HL-60 (cell line): ENCODE data around the gene PNPLA4.

Experiments used
- DNase-seq, 2 experiments: peaks; one replicate each; pipeline ENCODE4 v3.0.0-alpha.2; 2010 to 2020; ENCODE audit warnings: low read depth in 1 of 2, low spot score in 1 of 2
- H3K27ac ChIP-seq: fragments of 250-450 bp; sonication (Bioruptor Pico); replicated peaks from 2 replicates; pipeline ENCODE4 v1.5.1; 2020; ENCODE audit warnings: mild to moderate bottlenecking, moderate library complexity
- H3K27me3 ChIP-seq: fragments of 250-450 bp; sonication (Bioruptor Pico); 2 replicates; pipeline ENCODE4 v1.5.1; 2021; ENCODE audit warnings: mild to moderate bottlenecking, moderate library complexity; ENCODE audit not compliant: insufficient read depth, poor library complexity, severe bottlenecking
- H3K4me3 ChIP-seq: replicated peaks from 2 replicates; pipeline ENCODE4 v1.5.1; 2011; ENCODE audit warnings: mild to moderate bottlenecking, control low read depth, low read length; ENCODE audit not compliant: insufficient read depth
- GABPA ChIP-seq: IDR thresholded peaks from 2 replicates; pipeline ENCODE4 v1.6.1; 2012; ENCODE audit warnings: low read depth
- POLR2AphosphoS5 ChIP-seq: IDR thresholded peaks from 2 replicates; pipeline ENCODE4 v1.6.1; 2012; ENCODE audit warnings: low read depth
- SPI1 ChIP-seq: IDR thresholded peaks from 2 replicates; pipeline ENCODE4 v1.6.1; 2012; ENCODE audit warnings: low read depth, mild to moderate bottlenecking, borderline replicate concordance
- TF ChIP-seq, protein P1 (sequence below): IDR thresholded peaks from one replicate; pipeline ENCODE4 v1.5.1; 2011; ENCODE audit warnings: low read length, control low read depth, inconsistent platforms; ENCODE audit not compliant: insufficient read depth
- TF ChIP-seq, protein P2 (sequence below): IDR thresholded peaks from 2 replicates; pipeline ENCODE4 v1.6.1; 2012; ENCODE audit warnings: low read depth; ENCODE audit not compliant: insufficient replicate concordance

Gene PNPLA4

GRCh38 chrX:7965436-7965835 lies 38.2 kb upstream of the PNPLA4 start:
- TF ChIP-seq, protein P1, sequence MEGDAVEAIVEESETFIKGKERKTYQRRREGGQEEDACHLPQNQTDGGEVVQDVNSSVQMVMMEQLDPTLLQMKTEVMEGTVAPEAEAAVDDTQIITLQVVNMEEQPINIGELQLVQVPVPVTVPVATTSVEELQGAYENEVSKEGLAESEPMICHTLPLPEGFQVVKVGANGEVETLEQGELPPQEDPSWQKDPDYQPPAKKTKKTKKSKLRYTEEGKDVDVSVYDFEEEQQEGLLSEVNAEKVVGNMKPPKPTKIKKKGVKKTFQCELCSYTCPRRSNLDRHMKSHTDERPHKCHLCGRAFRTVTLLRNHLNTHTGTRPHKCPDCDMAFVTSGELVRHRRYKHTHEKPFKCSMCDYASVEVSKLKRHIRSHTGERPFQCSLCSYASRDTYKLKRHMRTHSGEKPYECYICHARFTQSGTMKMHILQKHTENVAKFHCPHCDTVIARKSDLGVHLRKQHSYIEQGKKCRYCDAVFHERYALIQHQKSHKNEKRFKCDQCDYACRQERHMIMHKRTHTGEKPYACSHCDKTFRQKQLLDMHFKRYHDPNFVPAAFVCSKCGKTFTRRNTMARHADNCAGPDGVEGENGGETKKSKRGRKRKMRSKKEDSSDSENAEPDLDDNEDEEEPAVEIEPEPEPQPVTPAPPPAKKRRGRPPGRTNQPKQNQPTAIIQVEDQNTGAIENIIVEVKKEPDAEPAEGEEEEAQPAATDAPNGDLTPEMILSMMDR = no peak
- TF ChIP-seq, protein P2, sequence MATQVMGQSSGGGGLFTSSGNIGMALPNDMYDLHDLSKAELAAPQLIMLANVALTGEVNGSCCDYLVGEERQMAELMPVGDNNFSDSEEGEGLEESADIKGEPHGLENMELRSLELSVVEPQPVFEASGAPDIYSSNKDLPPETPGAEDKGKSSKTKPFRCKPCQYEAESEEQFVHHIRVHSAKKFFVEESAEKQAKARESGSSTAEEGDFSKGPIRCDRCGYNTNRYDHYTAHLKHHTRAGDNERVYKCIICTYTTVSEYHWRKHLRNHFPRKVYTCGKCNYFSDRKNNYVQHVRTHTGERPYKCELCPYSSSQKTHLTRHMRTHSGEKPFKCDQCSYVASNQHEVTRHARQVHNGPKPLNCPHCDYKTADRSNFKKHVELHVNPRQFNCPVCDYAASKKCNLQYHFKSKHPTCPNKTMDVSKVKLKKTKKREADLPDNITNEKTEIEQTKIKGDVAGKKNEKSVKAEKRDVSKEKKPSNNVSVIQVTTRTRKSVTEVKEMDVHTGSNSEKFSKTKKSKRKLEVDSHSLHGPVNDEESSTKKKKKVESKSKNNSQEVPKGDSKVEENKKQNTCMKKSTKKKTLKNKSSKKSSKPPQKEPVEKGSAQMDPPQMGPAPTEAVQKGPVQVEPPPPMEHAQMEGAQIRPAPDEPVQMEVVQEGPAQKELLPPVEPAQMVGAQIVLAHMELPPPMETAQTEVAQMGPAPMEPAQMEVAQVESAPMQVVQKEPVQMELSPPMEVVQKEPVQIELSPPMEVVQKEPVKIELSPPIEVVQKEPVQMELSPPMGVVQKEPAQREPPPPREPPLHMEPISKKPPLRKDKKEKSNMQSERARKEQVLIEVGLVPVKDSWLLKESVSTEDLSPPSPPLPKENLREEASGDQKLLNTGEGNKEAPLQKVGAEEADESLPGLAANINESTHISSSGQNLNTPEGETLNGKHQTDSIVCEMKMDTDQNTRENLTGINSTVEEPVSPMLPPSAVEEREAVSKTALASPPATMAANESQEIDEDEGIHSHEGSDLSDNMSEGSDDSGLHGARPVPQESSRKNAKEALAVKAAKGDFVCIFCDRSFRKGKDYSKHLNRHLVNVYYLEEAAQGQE = no peak
- no peak for DNase-seq
- H3K27me3 ChIP-seq = no peaks in the 10 kb centered on the region
- no peak overlapping the region for H3K4me3 ChIP-seq
- H3K27ac ChIP-seq = no peak overlapping the region

DNA sequence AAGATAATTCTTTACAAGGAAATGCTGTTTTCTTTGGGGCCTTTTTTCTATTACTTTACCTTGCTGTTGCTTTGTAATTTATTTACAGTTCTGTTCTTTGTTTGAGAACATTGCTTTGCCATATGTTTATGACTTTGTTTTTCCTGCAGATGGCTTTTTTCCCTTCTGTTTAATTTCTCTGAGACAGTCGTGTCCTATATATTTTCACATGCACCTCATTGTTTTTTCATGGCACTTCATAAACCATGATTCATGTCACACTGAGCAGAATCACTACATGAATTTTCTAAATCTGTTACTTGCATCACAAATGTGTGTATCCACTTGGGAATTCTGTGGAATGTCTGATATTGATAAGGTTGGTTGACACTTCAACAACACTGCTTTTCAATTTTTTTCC lies 33.0 kb upstream of the PNPLA4 start:
- Histone ChIP-seq H3K27ac (no peak overlapping the region), H3K4me3 (no peak overlapping the region), H3K27me3 (no peaks in the 10 kb centered on the region)
- TF ChIP-seq GABPA (no peak), POLR2AphosphoS5 (no peak), SPI1 (no peak)
- TF ChIP-seq, protein P2 = no peak
- TF ChIP-seq, protein P1 = no peak
- no peak for DNase-seq

DNA sequence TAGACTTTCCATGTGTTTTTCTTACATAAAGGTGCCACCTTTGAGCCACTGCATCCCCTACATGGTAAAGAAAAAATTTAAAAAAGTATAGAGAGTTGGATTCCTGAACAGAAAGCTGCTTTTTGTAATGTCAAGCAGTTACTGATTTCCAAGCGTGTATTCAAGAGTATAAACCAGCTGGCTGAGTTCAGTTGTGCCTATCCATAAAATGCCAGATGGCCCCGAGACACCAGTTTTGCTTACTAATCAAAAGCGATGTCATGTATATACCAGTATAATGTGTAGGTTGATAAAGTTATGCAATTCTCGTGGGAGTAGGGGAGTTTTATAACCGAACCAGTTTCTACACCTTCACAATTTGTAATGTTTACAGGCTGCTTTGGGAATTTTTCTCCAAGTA lies 26.2 kb upstream of the PNPLA4 start:
- Histone ChIP-seq H3K4me3 (no peak overlapping the region), H3K27ac (no peak overlapping the region), H3K27me3 (no peaks in the 10 kb centered on the region)
- no peak for TF ChIP-seq SPI1
- no peak for TF ChIP-seq POLR2AphosphoS5
- no peak for DNase-seq

DNA sequence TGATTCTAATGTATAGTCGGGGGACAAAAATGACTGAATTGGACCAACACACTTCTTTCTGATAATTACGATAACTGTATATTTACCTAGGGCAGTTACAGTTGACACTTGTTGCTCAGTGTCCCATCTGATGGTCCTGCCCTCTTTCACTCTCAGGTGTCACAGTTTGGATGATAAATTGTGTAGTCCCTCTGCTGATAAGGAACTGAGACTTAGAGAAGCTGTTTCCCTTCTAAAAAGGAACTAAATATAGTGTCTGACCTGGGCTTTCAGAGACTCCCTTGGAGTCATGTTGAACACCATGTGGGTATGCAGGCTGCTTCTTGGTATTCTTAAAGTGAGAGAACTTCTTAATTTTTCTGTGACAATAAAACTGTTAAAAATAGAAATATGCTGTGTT lies 23.7 kb upstream of the PNPLA4 start:
- H3K27ac ChIP-seq = no peak overlapping the region
- DNase-seq = no peak
- TF ChIP-seq, protein P1 = no peak
- no peak for TF ChIP-seq GABPA
- TF ChIP-seq POLR2AphosphoS5 = no peak

More for the DNA sequence above, 23.7 kb upstream of the PNPLA4 start:
- no peaks in the 10 kb centered on the region for H3K27me3 ChIP-seq
- no peak overlapping the region for H3K4me3 ChIP-seq
